Measurements from ENCODE around the gene LRRC4.

LRRC4 gene

DNA sequence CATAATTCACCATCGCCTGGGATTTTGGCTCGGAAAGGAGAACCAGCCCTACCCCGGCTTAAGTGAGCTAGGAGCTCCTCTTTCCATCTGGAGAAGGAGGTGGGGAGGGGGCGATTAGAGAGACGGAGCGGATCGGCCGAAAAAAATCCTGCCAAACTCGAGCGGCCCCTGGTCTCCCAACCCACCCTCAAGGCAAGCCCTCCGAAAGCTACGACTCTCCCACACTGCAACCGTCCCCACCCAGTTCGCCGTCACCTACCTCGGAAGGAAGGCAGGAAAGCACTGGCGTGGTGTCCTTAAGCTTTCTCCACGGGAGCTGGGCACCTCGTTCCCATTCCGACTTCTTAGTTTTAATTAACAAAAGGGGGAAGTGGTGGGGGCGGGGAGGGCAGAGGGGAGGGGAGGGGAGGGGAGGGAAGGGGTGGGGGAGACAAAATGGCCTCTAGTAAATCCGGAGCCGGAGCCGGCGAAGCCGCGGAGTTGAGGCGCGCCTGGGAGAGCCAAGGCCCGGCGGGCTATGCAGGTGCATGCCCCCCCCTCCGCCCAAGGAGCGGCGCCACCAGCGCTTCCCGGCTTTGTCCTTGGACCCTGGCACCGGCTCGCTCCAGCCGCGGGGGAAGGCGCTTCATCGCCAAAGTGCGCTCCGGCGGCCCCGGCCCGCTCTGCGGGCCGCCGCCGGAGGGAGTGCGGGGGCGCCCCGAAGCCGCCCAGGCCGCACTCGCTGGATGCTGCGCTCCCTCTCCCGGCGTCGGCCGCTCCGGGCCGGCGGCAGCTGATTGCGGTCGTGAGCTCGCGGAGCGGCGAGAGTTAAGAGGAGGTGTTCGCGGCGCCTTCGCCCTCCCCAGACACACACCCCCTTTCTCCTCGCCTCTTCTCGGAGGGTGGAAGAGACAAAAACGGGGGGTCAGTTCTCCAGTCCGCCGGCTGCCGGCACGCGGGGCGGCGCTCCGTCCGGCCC is at the start of gene LRRC4:
TSS of gene LRRC4 (minus strand) at position 784 of the 958 bp plus-strand sequence. CDS start 797 bp downstream, outside the sequence.
- DNase-seq (ENCODE audit: low read depth) = peak; percentile 55

DNA sequence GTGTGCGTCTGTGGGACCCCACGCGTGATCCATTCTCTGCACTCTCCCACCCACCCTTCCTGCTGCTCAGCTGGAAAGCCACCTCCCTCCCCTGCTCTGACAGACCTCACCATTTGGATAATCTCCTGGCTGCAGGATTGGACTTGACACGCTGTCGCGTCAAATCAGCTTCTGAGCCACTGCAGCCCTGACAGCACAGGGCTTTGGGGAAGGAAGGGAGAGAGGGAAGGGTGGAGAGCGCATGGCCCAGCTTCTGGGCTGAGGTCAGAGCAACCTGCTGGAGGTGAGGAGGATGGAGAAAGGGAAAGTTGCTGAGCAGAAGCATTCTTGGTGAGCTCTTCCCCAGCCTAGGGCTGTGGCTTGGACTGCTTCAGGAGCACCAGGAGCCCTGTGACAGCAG is 48.9 kb upstream of the LRRC4 start:
- DNase-seq (ENCODE audit: low read depth) = no peak

DNA sequence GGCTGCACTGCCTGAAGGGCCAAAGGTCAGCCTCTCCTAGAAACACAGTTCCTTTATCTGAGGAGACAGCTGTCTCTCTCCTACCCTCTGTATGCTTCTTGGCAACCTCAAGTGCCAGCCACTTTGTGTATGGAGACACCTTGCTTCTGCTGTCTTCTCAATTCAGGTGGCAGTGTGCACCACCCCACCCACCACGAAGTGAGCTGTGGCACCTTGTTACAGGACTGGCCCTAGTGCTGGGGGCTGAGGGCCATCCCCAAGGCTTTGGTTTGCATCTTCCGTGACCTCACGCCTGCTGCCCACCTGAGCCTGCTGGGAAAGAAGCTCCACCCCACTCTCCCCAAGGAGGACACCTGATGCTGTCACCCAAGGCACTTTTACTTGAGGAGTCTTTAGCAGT is 47.1 kb upstream of the LRRC4 start:
- DNase-seq (ENCODE audit: low read depth) = no peak

DNA sequence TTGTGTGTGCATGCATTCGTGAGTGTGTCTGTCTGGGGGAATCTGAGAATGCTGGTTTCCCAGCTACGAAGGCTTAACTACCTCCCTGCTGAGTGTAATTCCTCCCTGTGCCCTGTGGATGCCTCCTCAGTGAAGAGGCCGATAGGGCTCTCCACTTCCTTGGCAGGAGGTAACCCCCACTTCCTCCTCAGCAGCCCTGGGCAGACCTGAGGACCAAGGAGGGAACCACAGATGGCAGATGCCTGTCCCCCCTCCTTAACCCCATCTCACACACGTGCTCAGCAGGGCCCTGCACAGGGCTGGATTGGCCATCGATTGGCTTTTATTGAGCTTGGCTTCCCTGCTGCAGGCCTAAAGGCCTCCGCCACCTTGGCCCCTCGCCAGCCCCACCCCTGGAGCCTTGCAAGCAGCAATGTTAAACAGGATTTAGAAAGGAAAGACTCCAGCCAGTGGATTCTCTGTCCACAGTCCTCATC is 45.6 kb upstream of the LRRC4 start:
- DNase-seq (ENCODE audit: low read depth) = no peak

DNA sequence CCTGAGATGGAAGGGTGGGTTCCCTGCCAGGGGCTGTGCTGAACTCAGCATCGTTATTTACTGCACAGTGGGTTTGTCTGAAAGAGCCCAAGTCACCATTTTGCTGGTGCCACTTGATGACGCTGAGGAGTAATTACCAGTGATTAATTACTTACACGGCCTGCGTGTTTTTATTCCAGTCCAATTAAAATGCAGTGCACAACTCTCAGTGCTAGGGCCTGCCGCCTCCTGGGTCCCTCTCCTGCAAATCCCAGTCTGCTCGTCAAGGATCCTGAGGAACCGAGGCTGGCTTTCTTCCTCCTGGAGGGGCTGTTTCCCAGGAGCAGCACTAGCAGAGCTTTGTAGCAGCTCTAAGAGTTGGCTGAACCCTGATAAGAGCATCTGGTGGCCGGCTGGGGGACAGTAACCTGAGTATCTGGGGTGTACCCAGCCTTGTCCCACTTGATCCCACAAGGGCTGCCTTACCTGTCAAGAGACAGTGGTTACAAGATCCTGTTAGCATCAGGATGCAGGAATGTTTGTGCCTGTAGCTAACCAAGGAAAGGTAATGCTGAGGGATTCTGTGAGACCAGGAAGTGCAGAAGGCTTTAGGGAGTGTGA is 45.1 kb upstream of the LRRC4 start:
- no peak for DNase-seq (ENCODE audit: low read depth)

DNA sequence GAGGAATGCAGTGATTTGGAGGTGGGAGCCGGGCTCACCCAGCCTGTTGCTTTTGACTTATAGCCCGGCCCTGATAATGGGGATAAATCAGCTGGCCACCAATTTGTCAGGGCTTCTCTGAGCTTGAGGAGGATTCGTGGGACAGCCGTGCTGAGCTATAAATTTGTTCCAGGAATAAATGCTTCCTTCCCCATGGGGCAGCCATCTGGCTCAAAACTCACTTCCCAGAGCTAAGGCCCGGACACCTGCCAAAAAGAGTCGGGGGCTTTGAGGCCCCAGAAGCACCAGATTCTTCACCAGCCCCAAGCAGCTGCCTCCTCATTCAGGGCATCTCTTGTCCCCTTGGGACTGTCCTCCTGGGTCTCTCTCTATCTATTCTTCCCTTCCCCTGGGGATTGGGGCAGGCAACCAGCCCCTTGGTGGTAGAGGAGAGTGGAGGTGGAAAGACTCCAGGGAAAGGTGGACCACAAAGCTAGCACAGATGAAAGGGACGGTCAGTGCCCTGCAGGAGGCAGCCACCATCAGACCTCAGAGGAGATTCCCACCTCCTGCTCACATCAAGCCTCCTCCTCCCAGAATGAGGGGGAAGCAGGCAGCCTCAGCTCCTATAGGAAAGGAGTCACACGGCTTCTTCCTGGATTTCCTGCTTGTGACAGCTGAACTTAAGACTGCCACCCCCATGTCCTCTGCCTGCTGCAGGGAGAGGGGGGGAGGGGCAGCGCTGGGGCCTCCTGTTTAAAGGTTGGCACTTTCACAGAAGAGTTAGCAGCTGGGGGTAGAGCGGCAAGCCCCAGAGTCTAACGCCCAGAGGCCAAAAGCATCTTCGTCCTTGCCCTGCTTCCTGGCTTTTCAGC is 44.2 kb upstream of the LRRC4 start:
- no peak for DNase-seq (ENCODE audit: low read depth)

GRCh38 chr7:128074736-128075135 is 43.5 kb upstream of the LRRC4 start:
- DNase-seq (ENCODE audit: low read depth) = no peak

DNA sequence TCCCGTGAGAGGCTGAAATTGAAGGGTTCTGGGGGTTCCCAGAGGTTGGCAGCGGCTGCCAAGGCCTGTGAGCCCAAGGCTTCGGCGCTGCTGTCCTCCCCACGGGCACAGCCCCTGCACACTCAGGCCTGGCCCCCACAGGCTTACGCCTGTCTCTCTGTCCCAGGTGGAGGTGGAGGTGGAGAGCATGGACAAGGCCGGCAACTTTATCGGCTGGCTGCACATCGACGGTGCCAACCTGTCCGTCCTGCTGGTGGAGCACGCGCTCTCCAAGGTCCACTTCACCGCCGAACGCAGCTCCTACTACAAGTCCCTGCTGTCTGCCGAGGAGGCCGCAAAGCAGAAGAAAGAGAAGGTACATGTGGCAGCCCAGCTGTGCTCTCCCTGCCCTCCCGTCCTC is 43.1 kb upstream of the LRRC4 start:
- DNase-seq (ENCODE audit: low read depth) = no peak

DNA sequence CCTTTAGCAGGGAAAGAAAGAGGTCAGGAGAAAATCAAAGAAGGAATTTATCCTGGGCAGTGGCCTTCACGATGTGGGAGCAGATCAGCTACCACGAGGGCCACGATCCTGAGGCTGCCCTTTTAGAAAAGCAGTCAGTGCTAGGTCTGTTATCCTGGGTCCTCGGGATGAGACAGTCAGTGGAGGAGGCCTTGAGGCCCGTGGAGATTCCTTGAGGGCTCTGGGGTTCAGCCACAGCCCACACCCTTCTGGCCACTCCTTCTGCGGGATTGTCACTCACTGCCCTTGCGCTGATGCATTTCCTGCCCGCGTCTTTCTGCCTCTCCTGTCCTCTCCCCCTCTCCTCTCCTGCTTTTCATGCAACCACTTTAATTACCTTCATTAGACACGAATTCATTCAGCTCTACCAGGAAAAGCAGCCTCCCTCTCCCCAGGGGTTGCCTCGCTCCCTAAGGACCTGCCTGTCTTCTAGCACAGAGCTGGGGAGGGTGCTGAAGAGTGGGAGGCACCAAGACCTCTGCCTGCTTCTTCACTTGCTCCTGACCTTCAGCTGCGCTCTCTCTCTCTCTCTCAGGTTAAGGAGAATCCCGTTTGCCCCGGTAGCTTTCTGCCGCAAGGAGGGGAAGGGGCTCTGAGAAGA is 42.6 kb upstream of the LRRC4 start:
- no peak for DNase-seq (ENCODE audit: low read depth)

DNA sequence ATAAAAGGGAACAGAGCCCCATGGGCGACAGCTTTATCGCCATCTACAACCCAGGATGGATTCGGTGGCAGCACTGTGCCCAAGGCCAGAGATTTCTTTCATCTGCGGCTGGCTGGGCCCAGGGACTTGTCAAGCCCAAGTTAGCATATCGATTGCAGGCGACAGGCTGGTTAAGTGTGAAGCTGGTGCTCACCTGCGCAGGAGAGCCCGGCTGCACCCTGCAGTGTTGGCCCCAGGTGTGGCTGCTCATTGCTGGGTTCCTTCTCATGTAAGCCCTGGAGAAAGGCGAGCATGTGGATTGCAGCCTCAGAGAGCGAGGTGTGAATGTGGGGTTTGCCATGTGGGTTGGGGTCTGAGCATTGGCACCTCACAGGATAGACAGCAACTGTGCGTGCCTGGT is 40.6 kb upstream of the LRRC4 start:
- no peak for DNase-seq (ENCODE audit: low read depth)

DNA sequence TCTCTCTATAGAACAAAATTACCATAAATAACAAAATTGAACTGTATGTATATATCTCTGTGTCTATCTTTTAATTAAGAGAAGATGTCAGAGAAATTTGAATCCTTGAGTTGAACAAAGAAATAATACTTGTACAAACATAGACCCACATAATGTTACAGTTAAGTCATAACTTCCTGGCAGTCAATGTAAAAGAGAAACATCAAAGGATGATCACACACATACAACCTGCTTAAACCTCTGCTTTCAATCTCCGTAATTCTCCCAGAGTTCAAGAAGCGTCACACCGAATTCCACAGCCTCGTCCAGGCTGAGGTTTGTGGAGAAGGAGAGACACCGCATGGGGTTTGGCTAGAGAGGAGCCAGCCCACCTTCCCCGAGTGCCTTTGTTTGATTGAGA is 40.1 kb upstream of the LRRC4 start:
- no peak for DNase-seq (ENCODE audit: low read depth)

DNA sequence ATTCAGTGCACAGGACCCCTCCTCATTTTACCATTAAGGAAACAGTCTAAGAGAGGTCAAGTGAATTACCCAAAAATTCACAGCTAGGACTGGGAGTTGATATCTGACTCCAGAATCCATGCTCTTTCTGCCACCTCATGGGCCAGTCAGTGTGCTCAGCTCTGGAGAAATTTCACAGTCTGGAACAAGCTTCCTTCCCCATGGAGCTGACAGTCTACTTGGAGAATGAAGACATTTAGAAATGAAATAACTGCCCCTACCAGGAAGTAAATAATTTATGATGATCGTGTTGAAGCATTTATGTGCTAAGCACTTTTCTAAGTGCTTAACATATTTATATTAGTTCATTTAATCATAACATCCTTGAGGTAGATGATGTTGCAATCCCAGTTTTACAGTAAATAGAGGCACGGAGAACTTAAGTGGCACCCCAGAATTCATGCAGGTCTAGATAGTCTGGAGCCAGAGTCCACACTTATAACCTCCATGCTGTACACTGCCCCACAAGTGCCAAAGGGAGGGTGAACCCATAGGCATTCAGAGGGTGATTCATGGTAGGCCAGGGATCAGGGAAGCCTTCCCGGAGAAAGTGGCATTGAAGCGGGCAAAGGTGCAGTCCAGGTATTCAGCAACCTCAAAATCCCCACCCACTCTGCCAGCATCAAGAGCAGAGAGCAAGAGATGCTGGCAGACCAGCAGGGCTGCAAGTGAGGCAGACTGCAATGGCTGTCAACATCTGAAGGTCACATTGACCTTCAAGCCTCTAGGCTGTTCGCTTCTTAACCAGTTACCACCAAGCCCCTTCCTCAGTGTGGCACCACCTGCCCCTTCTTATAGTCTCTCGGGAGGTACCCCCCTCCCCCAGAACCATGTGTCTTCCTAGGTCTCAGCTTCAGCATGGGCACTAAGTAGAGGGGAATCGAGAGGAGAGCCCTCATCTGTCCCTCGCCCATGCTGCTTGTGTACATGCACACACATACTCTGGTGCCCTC is 38.4 kb upstream of the LRRC4 start:
- DNase-seq (ENCODE audit: low read depth) = no peak

- DNase-seq (ENCODE audit: low read depth) = no peak
Observed at GRCh38 chr7:128068785-128069184, 37.5 kb upstream of the LRRC4 start.

GRCh38 chr7:128067983-128068382 is 36.7 kb upstream of the LRRC4 start:
- DNase-seq (ENCODE audit: low read depth) = no peak

DNA sequence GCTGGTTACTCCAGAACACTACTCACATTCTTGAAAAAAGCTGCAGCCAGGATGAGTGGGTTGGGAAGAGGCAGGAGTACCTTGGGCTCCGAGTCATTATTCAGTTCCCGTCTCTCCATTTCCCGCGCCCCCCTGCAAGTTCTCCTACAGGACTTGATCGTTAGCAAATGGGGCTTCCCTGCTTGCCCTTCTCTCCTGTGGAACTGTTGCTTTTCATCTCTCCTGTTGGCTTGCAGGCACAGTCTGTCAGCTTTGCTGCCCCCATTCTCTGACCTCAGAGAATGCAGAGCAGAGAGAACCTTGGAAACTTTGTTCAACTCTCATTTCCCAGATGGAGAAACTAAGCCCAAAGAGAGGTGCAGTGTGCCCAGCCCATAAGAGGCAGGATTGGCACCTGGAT is 35.6 kb upstream of the LRRC4 start:
- DNase-seq (ENCODE audit: low read depth) = no peak

GRCh38 chr7:128066395-128066794 is 35.2 kb upstream of the LRRC4 start:
- DNase-seq (ENCODE audit: low read depth) = no peak

DNA sequence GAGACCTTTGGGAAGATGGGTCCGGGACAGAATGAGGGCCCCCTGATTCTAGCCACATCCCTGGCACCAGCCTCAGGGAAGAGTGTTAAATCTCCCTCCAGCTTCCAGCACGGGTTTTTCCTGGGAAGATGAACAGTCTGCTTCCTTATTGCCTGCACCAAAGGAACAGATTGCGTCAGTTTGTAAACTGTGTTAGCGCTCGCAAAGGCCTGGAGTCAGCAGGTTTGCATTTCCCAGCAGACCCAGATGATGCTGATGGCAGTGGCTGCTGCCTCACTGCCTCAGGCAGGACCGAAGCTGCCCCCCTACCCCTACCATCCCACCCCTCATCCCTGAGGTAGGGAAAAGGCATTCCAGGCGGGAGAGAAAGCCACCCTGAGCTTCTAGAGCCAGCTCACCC is 34.6 kb upstream of the LRRC4 start:
- no peak for DNase-seq (ENCODE audit: low read depth)

GRCh38 chr7:128063088-128063487 is 31.9 kb upstream of the LRRC4 start:
- DNase-seq (ENCODE audit: low read depth) = peak; percentile 22

GRCh38 chr7:128060018-128060417 is 28.8 kb upstream of the LRRC4 start:
- no peak for DNase-seq (ENCODE audit: low read depth)

GRCh38 chr7:128059143-128059988 is 28.1 kb upstream of the LRRC4 start:
- no peak for DNase-seq (ENCODE audit: low read depth)
